ENCODE measurements around the gene FKBP5. TPM values are rescaled to one million over a fixed set of nuclear protein-coding genes. Genes with fewer than 3 reads are reported as not detected.

The FKBP5 gene
- polyA plus RNA-seq, 2 of the 4 experiments (the other 2 are of a cell fraction), result 8.4 to 11.7 TPM

GRCh38 chr6:35611240-35611639 lies 77.5 kb downstream of the FKBP5 start:
- Histone ChIP-seq H3K4me3 (no peak overlapping the region), H3K27ac (no peak overlapping the region; a peak in 1 of 6 replicates), H3K9me3 (no peaks in the 10 kb centered on the region), H3K4me1 (no peaks in the 10 kb centered on the region), H3K4me2 (no peak overlapping the region)
- ATAC-seq (no peak), FAIRE-seq (no peak), DNase-seq (ENCODE audit: low read depth in 1 of 2, low spot score in 1 of 2) (no peak)
- ChIA-PET POLR2A (no interaction called here), CTCF (interaction anchor here (1.7 kb wide), 1 partner anchor 27 kb away, joined by 5 read pairs; no protein-coding TSS in a partner anchor)
- WGBS (ENCODE audit: missing lambda C conversion rate), result 85% methylated on average over 3 of the region's 3 CpGs
- TF ChIP-seq SREBF2 (IDR thresholded peaks at IDR 0.05) (no peak), POLR2AphosphoS2 (conservative IDR thresholded peaks at IDR 0.05; ENCODE audit: low read length) (no peak), EHF (CRISPR knock-in tag; IDR thresholded peaks at IDR 0.05) (no peak), CHD2 (IDR thresholded peaks at IDR 0.05; ENCODE audit: low read length, partially characterized antibody) (no peak), FOXS1 (CRISPR knock-in tag; IDR thresholded peaks at IDR 0.05) (no peak), NFE2L2 (conservative IDR thresholded peaks at IDR 0.05; ENCODE audit: low read length) (no peak), ZFP36 (IDR thresholded peaks at IDR 0.05; ENCODE audit: borderline replicate concordance, partially characterized antibody) (no peak), E2F6 (IDR thresholded peaks at IDR 0.05; ENCODE audit: borderline replicate concordance, low read depth) (no peak), RAD21 (conservative IDR thresholded peaks at IDR 0.05 in 1 of 2, IDR thresholded peaks at IDR 0.05 in 1 of 2) (no peak), HMGXB4 (CRISPR knock-in tag; IDR thresholded peaks at IDR 0.05; ENCODE audit: borderline replicate concordance) (no peak), TFCP2L1 (CRISPR knock-in tag; IDR thresholded peaks at IDR 0.05) (no peak), KDM5A (IDR thresholded peaks at IDR 0.05) (no peak), ESRRA (IDR thresholded peaks at IDR 0.05; ENCODE audit: borderline replicate concordance, low read length) (no peak), RNF2 (IDR thresholded peaks at IDR 0.05; ENCODE audit: borderline replicate concordance, low read depth) (no peak), JUN (IDR thresholded peaks at IDR 0.05) (no peak), MAFK (IDR thresholded peaks at IDR 0.05; ENCODE audit: partially characterized antibody) (no peak), CBX2 (IDR thresholded peaks at IDR 0.05; ENCODE audit: borderline replicate concordance, low read depth) (no peak)
- TF ChIP-seq, protein P1, sequence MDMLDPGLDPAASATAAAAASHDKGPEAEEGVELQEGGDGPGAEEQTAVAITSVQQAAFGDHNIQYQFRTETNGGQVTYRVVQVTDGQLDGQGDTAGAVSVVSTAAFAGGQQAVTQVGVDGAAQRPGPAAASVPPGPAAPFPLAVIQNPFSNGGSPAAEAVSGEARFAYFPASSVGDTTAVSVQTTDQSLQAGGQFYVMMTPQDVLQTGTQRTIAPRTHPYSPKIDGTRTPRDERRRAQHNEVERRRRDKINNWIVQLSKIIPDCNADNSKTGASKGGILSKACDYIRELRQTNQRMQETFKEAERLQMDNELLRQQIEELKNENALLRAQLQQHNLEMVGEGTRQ (IDR thresholded peaks at IDR 0.05), result no peak
- TF ChIP-seq, protein P2, sequence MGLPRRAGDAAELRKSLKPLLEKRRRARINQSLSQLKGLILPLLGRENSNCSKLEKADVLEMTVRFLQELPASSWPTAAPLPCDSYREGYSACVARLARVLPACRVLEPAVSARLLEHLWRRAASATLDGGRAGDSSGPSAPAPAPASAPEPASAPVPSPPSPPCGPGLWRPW (IDR thresholded peaks at IDR 0.05), result no peak

- H3K27ac ChIP-seq, result no peak overlapping the region; a peak in 1 of 6 replicates
- H3K4me2 ChIP-seq, result no peak overlapping the region
- no peak for TF ChIP-seq SREBF2 (IDR thresholded peaks at IDR 0.05)
- TF ChIP-seq BHLHE40 (IDR thresholded peaks at IDR 0.05; ENCODE audit: low read depth, low read length), result no peak
- no peak for TF ChIP-seq ZSCAN20 (CRISPR knock-in tag; IDR thresholded peaks at IDR 0.05)
- no peak for TF ChIP-seq ZC3H11A (IDR thresholded peaks at IDR 0.05)
- no peak for TF ChIP-seq MAX (IDR thresholded peaks at IDR 0.05)
- TF ChIP-seq RAD21 (conservative IDR thresholded peaks at IDR 0.05 in 1 of 2, IDR thresholded peaks at IDR 0.05 in 1 of 2), result no peak
- 96% methylated on average over 3 of the region's 3 CpGs for WGBS (ENCODE audit: missing lambda C conversion rate)
- no peak for ATAC-seq
- H3K9me3 ChIP-seq, result no peaks in the 10 kb centered on the region
- DNase-seq (ENCODE audit: low read depth in 1 of 2, low spot score in 1 of 2), result no peak
- no peak overlapping the region for H3K4me3 ChIP-seq
- ChIA-PET POLR2A (no interaction called here), CTCF (interaction anchor here (1.3 to 1.7 kb wide), 2 partner anchors 16 to 27 kb away, joined by 3 to 5 read pairs; no protein-coding TSS in a partner anchor)
- no peak for FAIRE-seq
- peaks cover 1% of the 10 kb centered on the region; the same call in 1 of the 3 replicates for H3K4me1 ChIP-seq
Measured at GRCh38 chr6:35610830-35611229, 77.9 kb downstream of the FKBP5 start.
